ENCODE results near the gene P4HA2. TPM values are rescaled to one million over a fixed set of nuclear protein-coding genes. Genes with fewer than 3 reads are reported as not detected.
A peak's percentile ranks its signal among the peaks of the same experiment; 100 is the strongest.

P4HA2 gene
- polyA plus RNA-seq, 1 of the 3 experiments (the other 2 are of a cell fraction): 67.2 TPM

DNA sequence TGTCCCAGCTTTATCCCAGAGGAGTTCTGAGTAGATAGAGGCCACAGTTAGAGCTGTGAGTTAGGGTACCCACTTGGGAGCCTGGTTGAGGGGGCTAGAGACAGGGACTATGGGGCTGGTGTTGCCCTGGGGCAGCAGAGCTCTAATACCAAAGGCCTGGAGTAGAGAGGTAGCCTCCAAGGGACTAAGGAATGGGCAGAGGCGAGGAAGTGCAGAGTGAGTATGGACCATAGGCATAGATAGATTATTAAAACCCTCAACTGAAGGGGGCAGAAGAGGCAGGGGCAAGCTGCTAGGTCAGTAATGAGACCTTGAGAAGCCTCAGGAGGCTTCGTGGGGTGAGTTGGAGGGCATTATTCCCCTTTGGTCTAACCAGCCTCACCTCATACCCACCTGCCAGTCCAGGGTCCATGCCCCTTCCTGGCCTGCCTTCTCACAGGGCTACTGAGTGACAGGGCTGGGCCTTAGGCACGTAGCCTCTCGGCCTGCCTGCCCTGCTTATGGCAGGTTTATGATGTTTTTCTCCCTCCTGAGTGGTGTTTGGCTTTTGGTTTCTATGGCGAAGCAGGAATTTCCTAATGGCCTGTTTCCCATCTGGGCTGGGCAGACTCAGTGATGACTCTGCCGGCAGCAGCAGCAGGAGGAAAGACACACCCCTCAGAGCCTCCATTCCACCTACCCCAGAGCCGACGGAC, 37.8 kb upstream of the P4HA2 start:
- Histone ChIP-seq H4K20me1 (ENCODE audit: insufficient read depth) (no peaks in the 10 kb centered on the region), H3F3A (replicated peaks; ENCODE audit: insufficient read depth) (peaks cover 15% of the 10 kb centered on the region), H3K4me2 (peak overlapping the region; percentile 58; the same call in 1 of the 2 replicates), H2AFZ (ENCODE audit: low read depth) (no peak overlapping the region), H3K27me3 (ENCODE audit: insufficient read depth) (no peaks in the 10 kb centered on the region), H3K36me3 (replicated peaks in 1 of 2; ENCODE audit: control insufficient read depth in 1 of 2, insufficient read depth in 2 of 2, low read length in 1 of 2) (peaks cover 0 to 23% of the 10 kb centered on the region in 2 experiments), H3K9ac (peak overlapping the region; percentile 58), H3K27ac (ENCODE audit: low read depth in 2 of 2, low read length in 1 of 2) (peak overlapping the region; percentile 71 to 92), H3K9me3 (no peaks in the 10 kb centered on the region), H3K79me2 (ENCODE audit: insufficient read depth) (peaks cover 11% of the 10 kb centered on the region), H3K4me1 (ENCODE audit: control insufficient read depth in 1 of 2, insufficient read depth in 2 of 2, low read depth in 1 of 2, low read length in 1 of 2) (peaks cover 52 to 86% of the 10 kb centered on the region in 2 experiments), H3K9me2 (no peaks in the 10 kb centered on the region), H3K4me3 (ENCODE audit: low read depth in 2 of 2, low read length in 1 of 2) (no peak overlapping the region)
- WGBS (ENCODE audit: low lambda C conversion rate): 53% methylated on average over 4 of the region's 8 CpGs
- POLR2A ChIA-PET: interaction anchor here (1.3 kb wide), 1 partner anchor 28 kb away, joined by 5 read pairs; the partner anchor contains the start of gene SLC22A4
- CTCF ChIA-PET: interaction anchor here (0.6 to 1.5 kb wide), 4 partner anchors 10 to 40 kb away, joined by 3 to 4 read pairs (median 4); no protein-coding TSS in a partner anchor
- peak; percentile 74 for DNase-seq
- TF ChIP-seq GATA2 (CRISPR knock-in tag; IDR thresholded peaks at IDR 0.05) (no peak), EP300 (IDR thresholded peaks at IDR 0.05; ENCODE audit: borderline replicate concordance in 1 of 2, low read depth in 1 of 2, low read length in 1 of 2) (peak in 1 of 2 experiments; percentile 35; a peak in 1 of 4 replicates), RXRA (IDR thresholded peaks at IDR 0.05; ENCODE audit: borderline replicate concordance, low read depth) (peak; percentile 27; the same call in 1 of the 2 replicates), SIN3A (IDR thresholded peaks at IDR 0.05; ENCODE audit: borderline replicate concordance, low read depth, low read length) (peak; percentile 36; the same call in 1 of the 2 replicates), FOSL2 (IDR thresholded peaks at IDR 0.05; ENCODE audit: borderline replicate concordance, low read depth) (peak; percentile 49; the same call in 1 of the 2 replicates), ELF1 (IDR thresholded peaks at IDR 0.05) (no peak), FOXJ3 (CRISPR knock-in tag; IDR thresholded peaks at IDR 0.05) (no peak), RCOR1 (IDR thresholded peaks at IDR 0.05; ENCODE audit: low read length) (no peak), JUND (IDR thresholded peaks at IDR 0.05) (no peak), MEF2A (IDR thresholded peaks at IDR 0.05; ENCODE audit: borderline replicate concordance, low read depth) (no peak), TEAD4 (IDR thresholded peaks at IDR 0.05; ENCODE audit: borderline replicate concordance, insufficient read depth) (peak; percentile 65; the same call in 1 of the 2 replicates), NFIC (IDR thresholded peaks at IDR 0.05; ENCODE audit: borderline replicate concordance) (peak; percentile 70), TCF12 (IDR thresholded peaks at IDR 0.05) (peak; percentile 85), CHD2 (IDR thresholded peaks at IDR 0.05; ENCODE audit: low read length, partially characterized antibody) (peak; percentile 45), RAD21 (IDR thresholded peaks at IDR 0.05; ENCODE audit: low read length) (no peak), MXI1 (IDR thresholded peaks at IDR 0.05; ENCODE audit: low read depth, low read length) (peak; percentile 70), EZH2phosphoT487 (IDR thresholded peaks at IDR 0.05; ENCODE audit: borderline replicate concordance, low read depth) (no peak)
- TF ChIP-seq, protein P1, sequence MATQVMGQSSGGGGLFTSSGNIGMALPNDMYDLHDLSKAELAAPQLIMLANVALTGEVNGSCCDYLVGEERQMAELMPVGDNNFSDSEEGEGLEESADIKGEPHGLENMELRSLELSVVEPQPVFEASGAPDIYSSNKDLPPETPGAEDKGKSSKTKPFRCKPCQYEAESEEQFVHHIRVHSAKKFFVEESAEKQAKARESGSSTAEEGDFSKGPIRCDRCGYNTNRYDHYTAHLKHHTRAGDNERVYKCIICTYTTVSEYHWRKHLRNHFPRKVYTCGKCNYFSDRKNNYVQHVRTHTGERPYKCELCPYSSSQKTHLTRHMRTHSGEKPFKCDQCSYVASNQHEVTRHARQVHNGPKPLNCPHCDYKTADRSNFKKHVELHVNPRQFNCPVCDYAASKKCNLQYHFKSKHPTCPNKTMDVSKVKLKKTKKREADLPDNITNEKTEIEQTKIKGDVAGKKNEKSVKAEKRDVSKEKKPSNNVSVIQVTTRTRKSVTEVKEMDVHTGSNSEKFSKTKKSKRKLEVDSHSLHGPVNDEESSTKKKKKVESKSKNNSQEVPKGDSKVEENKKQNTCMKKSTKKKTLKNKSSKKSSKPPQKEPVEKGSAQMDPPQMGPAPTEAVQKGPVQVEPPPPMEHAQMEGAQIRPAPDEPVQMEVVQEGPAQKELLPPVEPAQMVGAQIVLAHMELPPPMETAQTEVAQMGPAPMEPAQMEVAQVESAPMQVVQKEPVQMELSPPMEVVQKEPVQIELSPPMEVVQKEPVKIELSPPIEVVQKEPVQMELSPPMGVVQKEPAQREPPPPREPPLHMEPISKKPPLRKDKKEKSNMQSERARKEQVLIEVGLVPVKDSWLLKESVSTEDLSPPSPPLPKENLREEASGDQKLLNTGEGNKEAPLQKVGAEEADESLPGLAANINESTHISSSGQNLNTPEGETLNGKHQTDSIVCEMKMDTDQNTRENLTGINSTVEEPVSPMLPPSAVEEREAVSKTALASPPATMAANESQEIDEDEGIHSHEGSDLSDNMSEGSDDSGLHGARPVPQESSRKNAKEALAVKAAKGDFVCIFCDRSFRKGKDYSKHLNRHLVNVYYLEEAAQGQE (IDR thresholded peaks at IDR 0.05; ENCODE audit: low read depth, low read length): 0 out of 2 replicates have a peak, but pooled peaks have one; percentile 9
- TF ChIP-seq, protein P2, sequence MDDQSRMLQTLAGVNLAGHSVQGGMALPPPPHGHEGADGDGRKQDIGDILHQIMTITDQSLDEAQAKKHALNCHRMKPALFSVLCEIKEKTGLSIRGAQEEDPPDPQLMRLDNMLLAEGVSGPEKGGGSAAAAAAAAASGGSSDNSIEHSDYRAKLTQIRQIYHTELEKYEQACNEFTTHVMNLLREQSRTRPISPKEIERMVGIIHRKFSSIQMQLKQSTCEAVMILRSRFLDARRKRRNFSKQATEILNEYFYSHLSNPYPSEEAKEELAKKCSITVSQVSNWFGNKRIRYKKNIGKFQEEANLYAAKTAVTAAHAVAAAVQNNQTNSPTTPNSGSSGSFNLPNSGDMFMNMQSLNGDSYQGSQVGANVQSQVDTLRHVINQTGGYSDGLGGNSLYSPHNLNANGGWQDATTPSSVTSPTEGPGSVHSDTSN (IDR thresholded peaks at IDR 0.05): peak; percentile 77
- TF ChIP-seq, protein P3, sequence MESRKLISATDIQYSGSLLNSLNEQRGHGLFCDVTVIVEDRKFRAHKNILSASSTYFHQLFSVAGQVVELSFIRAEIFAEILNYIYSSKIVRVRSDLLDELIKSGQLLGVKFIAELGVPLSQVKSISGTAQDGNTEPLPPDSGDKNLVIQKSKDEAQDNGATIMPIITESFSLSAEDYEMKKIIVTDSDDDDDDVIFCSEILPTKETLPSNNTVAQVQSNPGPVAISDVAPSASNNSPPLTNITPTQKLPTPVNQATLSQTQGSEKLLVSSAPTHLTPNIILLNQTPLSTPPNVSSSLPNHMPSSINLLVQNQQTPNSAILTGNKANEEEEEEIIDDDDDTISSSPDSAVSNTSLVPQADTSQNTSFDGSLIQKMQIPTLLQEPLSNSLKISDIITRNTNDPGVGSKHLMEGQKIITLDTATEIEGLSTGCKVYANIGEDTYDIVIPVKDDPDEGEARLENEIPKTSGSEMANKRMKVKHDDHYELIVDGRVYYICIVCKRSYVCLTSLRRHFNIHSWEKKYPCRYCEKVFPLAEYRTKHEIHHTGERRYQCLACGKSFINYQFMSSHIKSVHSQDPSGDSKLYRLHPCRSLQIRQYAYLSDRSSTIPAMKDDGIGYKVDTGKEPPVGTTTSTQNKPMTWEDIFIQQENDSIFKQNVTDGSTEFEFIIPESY (IDR thresholded peaks at IDR 0.05; ENCODE audit: borderline replicate concordance, low read depth): no peak
- TF ChIP-seq, protein P4, sequence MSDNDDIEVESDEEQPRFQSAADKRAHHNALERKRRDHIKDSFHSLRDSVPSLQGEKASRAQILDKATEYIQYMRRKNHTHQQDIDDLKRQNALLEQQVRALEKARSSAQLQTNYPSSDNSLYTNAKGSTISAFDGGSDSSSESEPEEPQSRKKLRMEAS (IDR thresholded peaks at IDR 0.05; ENCODE audit: low read depth): peak; percentile 74
- TF ChIP-seq, protein P5, sequence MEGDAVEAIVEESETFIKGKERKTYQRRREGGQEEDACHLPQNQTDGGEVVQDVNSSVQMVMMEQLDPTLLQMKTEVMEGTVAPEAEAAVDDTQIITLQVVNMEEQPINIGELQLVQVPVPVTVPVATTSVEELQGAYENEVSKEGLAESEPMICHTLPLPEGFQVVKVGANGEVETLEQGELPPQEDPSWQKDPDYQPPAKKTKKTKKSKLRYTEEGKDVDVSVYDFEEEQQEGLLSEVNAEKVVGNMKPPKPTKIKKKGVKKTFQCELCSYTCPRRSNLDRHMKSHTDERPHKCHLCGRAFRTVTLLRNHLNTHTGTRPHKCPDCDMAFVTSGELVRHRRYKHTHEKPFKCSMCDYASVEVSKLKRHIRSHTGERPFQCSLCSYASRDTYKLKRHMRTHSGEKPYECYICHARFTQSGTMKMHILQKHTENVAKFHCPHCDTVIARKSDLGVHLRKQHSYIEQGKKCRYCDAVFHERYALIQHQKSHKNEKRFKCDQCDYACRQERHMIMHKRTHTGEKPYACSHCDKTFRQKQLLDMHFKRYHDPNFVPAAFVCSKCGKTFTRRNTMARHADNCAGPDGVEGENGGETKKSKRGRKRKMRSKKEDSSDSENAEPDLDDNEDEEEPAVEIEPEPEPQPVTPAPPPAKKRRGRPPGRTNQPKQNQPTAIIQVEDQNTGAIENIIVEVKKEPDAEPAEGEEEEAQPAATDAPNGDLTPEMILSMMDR (IDR thresholded peaks at IDR 0.05): peak; percentile 42
- TF ChIP-seq, protein P6, sequence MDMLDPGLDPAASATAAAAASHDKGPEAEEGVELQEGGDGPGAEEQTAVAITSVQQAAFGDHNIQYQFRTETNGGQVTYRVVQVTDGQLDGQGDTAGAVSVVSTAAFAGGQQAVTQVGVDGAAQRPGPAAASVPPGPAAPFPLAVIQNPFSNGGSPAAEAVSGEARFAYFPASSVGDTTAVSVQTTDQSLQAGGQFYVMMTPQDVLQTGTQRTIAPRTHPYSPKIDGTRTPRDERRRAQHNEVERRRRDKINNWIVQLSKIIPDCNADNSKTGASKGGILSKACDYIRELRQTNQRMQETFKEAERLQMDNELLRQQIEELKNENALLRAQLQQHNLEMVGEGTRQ (IDR thresholded peaks at IDR 0.05; ENCODE audit: borderline replicate concordance, low read depth, low read length): no peak

Data from SK-N-SH (cell line).